T-helper 17 cell (primary cell): ENCODE measurements around the gene LDLRAD3. TPM values are rescaled to one million over a fixed set of nuclear protein-coding genes. Genes with fewer than 3 reads are reported as not detected.
"Not testable (repeated sequence)": the region's sequence is repeated elsewhere in the genome, so short reads cannot be mapped to it uniquely, and the experiment has no call there.

ENCODE experiments used
- ATAC-seq: fragments of 150-1000 bp; cut with Tn5 transposase; 2 replicates; pipeline ENCODE4 v1.10.0; 2021; ENCODE audit warnings: mild to moderate bottlenecking, moderate library complexity
- DNase-seq, 3 donors: peaks; one replicate each; pipeline versions ENCODE4 v3.0.0 to v3.0.0-alpha.2; 2020 to 2021
- H3K9me3 ChIP-seq: one replicate; pipeline ENCODE4 v1.7.0; 2013; ENCODE audit warnings: low read length, mild to moderate bottlenecking; ENCODE audit not compliant: control insufficient read depth, poor library complexity, severe bottlenecking
- H3K27ac Mint-ChIP-seq: one replicate; pipeline ENCODE4 v1.8.0; 2022; ENCODE audit warnings: mild to moderate bottlenecking, moderate library complexity, mixed read lengths
- H3K27me3 Mint-ChIP-seq: one replicate; pipeline ENCODE4 v1.8.0; 2022; ENCODE audit warnings: mixed read lengths
- H3K36me3 Mint-ChIP-seq: one replicate; pipeline ENCODE4 v1.8.0; 2022; ENCODE audit warnings: low read depth, mixed read lengths
- H3K4me1 Mint-ChIP-seq: one replicate; pipeline ENCODE4 v1.8.0; 2022; ENCODE audit warnings: mild to moderate bottlenecking, mixed read lengths
- H3K4me3 Mint-ChIP-seq: one replicate; pipeline ENCODE4 v1.8.0; 2022; ENCODE audit warnings: mild to moderate bottlenecking, moderate library complexity, mixed read lengths
- total RNA-seq, 4 donors: library from RNA in 2 of 4; stranded (reverse) in 2 of 4; gene quantifications; one replicate each; pipeline ENCODE4 v1.2.3 and lab custom pipeline; 2022 to 2026

The LDLRAD3 gene
- total RNA-seq, 2 donors from 2014 or later, result 0.42 to 1.4 TPM

- Mint-ChIP-seq H3K4me3 (no peak overlapping the region), H3K36me3 (no peaks in the 10 kb centered on the region), H3K27ac (no peak overlapping the region), H3K4me1 (no peaks in the 10 kb centered on the region), H3K27me3 (peaks cover 37% of the 10 kb centered on the region)
- no peaks in the 10 kb centered on the region for H3K9me3 ChIP-seq
- DNase-seq (no peak), ATAC-seq (no peak)
Measured at GRCh38 chr11:36012455-36012854, 68.6 kb downstream of the LDLRAD3 start.

- Mint-ChIP-seq H3K27me3 (peaks cover 34% of the 10 kb centered on the region), H3K36me3 (no peaks in the 10 kb centered on the region), H3K4me1 (no peaks in the 10 kb centered on the region), H3K4me3 (no peak overlapping the region), H3K27ac (no peak overlapping the region)
- no peaks in the 10 kb centered on the region for H3K9me3 ChIP-seq
- no peak for DNase-seq
- no peak for ATAC-seq
Measured at GRCh38 chr11:36012979-36013378, 69.1 kb downstream of the LDLRAD3 start.

- H3K36me3 Mint-ChIP-seq, H3K9me3 ChIP-seq, H3K4me1 Mint-ChIP-seq, DNase-seq, H3K4me3 Mint-ChIP-seq, ATAC-seq, H3K27ac Mint-ChIP-seq: not testable (repeated sequence)
- H3K27me3 Mint-ChIP-seq, result peaks cover 35% of the 10 kb centered on the region
Measured at GRCh38 chr11:36013446-36013845, 69.6 kb downstream of the LDLRAD3 start.

- ATAC-seq, result no peak
- no peak for DNase-seq
- Mint-ChIP-seq H3K4me1 (no peaks in the 10 kb centered on the region), H3K36me3 (no peaks in the 10 kb centered on the region), H3K27ac (no peak overlapping the region), H3K4me3 (no peak overlapping the region), H3K27me3 (peaks cover 37% of the 10 kb centered on the region)
- no peaks in the 10 kb centered on the region for H3K9me3 ChIP-seq
Measured at GRCh38 chr11:36013950-36014897, 70.4 kb downstream of the LDLRAD3 start.

- peaks cover 33% of the 10 kb centered on the region for H3K27me3 Mint-ChIP-seq
- ATAC-seq, result no peak
- H3K4me1 Mint-ChIP-seq, result no peaks in the 10 kb centered on the region
- no peak overlapping the region for H3K27ac Mint-ChIP-seq
- H3K4me3 Mint-ChIP-seq, result no peak overlapping the region
- no peak for DNase-seq
- no peaks in the 10 kb centered on the region for H3K36me3 Mint-ChIP-seq
- H3K9me3 ChIP-seq, result no peaks in the 10 kb centered on the region
Measured at GRCh38 chr11:36014898-36015665, 71.2 kb downstream of the LDLRAD3 start.

- ATAC-seq (no peak), DNase-seq (no peak)
- Mint-ChIP-seq H3K27ac (no peak overlapping the region), H3K4me3 (no peak overlapping the region), H3K36me3 (no peaks in the 10 kb centered on the region), H3K27me3 (peaks cover 39% of the 10 kb centered on the region), H3K4me1 (no peaks in the 10 kb centered on the region)
- no peaks in the 10 kb centered on the region for H3K9me3 ChIP-seq
Measured at GRCh38 chr11:36015799-36016198, 71.9 kb downstream of the LDLRAD3 start.

GRCh38 chr11:36016263-36016662 lies 72.4 kb downstream of the LDLRAD3 start:
- H3K27me3 Mint-ChIP-seq, result peaks cover 41% of the 10 kb centered on the region
- H3K36me3 Mint-ChIP-seq, result no peaks in the 10 kb centered on the region
- DNase-seq (no peak), ATAC-seq (no peak)
- no peaks in the 10 kb centered on the region for H3K9me3 ChIP-seq
- no peaks in the 10 kb centered on the region for H3K4me1 Mint-ChIP-seq
- H3K27ac Mint-ChIP-seq, result no peak overlapping the region
- no peak overlapping the region for H3K4me3 Mint-ChIP-seq

GRCh38 chr11:36016709-36017108 lies 72.8 kb downstream of the LDLRAD3 start:
- Mint-ChIP-seq H3K27me3 (peaks cover 41% of the 10 kb centered on the region), H3K27ac (no peak overlapping the region), H3K4me3 (no peak overlapping the region), H3K4me1 (no peaks in the 10 kb centered on the region), H3K36me3 (no peaks in the 10 kb centered on the region)
- DNase-seq (no peak), ATAC-seq (no peak)
- H3K9me3 ChIP-seq, result no peaks in the 10 kb centered on the region

GRCh38 chr11:36019005-36019596 lies 75.2 kb downstream of the LDLRAD3 start:
- no peak overlapping the region for H3K27ac Mint-ChIP-seq
- DNase-seq (no peak), ATAC-seq (no peak)
- H3K9me3 ChIP-seq, result no peaks in the 10 kb centered on the region
- H3K27me3 Mint-ChIP-seq, result peaks cover 35% of the 10 kb centered on the region
- no peak overlapping the region for H3K4me3 Mint-ChIP-seq
- H3K4me1 Mint-ChIP-seq, result no peaks in the 10 kb centered on the region
- H3K36me3 Mint-ChIP-seq, result no peaks in the 10 kb centered on the region

GRCh38 chr11:36019722-36020121 lies 75.9 kb downstream of the LDLRAD3 start:
- H3K9me3 ChIP-seq, result no peaks in the 10 kb centered on the region
- H3K27ac Mint-ChIP-seq, result no peak overlapping the region
- no peaks in the 10 kb centered on the region for H3K4me1 Mint-ChIP-seq
- no peak overlapping the region for H3K4me3 Mint-ChIP-seq
- H3K27me3 Mint-ChIP-seq, result peaks cover 31% of the 10 kb centered on the region
- no peak for DNase-seq
- no peak for ATAC-seq
- H3K36me3 Mint-ChIP-seq, result no peaks in the 10 kb centered on the region

- ATAC-seq (no peak), DNase-seq (no peak)
- Mint-ChIP-seq H3K4me3 (no peak overlapping the region), H3K4me1 (no peaks in the 10 kb centered on the region), H3K36me3 (no peaks in the 10 kb centered on the region), H3K27ac (no peak overlapping the region), H3K27me3 (peaks cover 40% of the 10 kb centered on the region)
- H3K9me3 ChIP-seq, result no peaks in the 10 kb centered on the region
Measured at GRCh38 chr11:36022882-36023281, 79.0 kb downstream of the LDLRAD3 start.

- no peak for DNase-seq
- H3K4me1 Mint-ChIP-seq, result no peaks in the 10 kb centered on the region
- H3K27ac Mint-ChIP-seq, result no peak overlapping the region
- ATAC-seq, result no peak
- no peaks in the 10 kb centered on the region for H3K36me3 Mint-ChIP-seq
- H3K9me3 ChIP-seq, result no peaks in the 10 kb centered on the region
- H3K4me3 Mint-ChIP-seq, result no peak overlapping the region
- peaks cover 34% of the 10 kb centered on the region for H3K27me3 Mint-ChIP-seq
Measured at GRCh38 chr11:36023922-36024321, 80.1 kb downstream of the LDLRAD3 start.

- H3K27ac Mint-ChIP-seq, result no peak overlapping the region
Measured at GRCh38 chr11:36024716-36025115, 80.9 kb downstream of the LDLRAD3 start.

More at GRCh38 chr11:36024716-36025115, 80.9 kb downstream of the LDLRAD3 start:
- no peaks in the 10 kb centered on the region for H3K9me3 ChIP-seq
- Mint-ChIP-seq H3K4me3 (no peak overlapping the region), H3K27me3 (peaks cover 26% of the 10 kb centered on the region), H3K4me1 (no peaks in the 10 kb centered on the region), H3K36me3 (no peaks in the 10 kb centered on the region)
- DNase-seq (no peak), ATAC-seq (no peak)
